Right lobe of liver (tissue), 4 donors: ENCODE results near the gene RCAN2.

ENCODE experiments used
- CTCF ChIP-seq, 4 donors: fragments of 200-600 bp in 3 of 4; fragments of 450-650 bp in 1 of 4; IDR thresholded peaks; one replicate each; pipeline versions ENCODE4 v1.5.1 to v1.8.0; 2016 to 2022; ENCODE audit warnings: antibody characterized with exemption in 4 of 4, mild to moderate bottlenecking in 2 of 4
- POLR2A ChIP-seq: fragments of 450-650 bp; IDR thresholded peaks from one replicate; pipeline ENCODE4 v1.6.1; 2017; ENCODE audit warnings: antibody characterized with exemption, mild to moderate bottlenecking
- donor health status: DM: no; HTN: no; CAD: no.
- donor health status: DM: no; HTN: no; CAD: no.
- donor health status: DM: no; HTN: yes; CAD: no.

DNA sequence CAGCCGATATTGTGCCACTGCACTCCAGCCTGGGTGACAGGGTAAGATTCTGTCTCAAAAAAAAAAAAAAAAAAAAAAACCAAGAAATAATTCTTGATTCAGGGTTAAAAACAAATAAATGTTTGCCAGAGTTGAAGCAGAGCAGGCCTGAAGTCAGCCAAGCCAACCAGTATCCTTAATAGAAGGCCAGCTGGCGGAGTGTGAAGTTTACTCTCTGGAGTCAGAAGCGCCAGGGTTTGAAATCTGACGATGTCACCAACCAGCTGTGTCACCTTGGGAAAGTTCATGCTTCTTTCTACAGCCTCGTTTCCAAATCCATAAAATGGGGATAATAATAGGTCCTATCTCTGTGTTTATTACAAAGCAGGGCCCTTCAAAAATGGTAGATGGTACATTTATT, 247.5 kb downstream of the RCAN2 start:
- TF ChIP-seq POLR2A: no peak
- TF ChIP-seq CTCF (IDR thresholded peaks at IDR 0.05): no peak
